Activated naive CD8-positive, alpha-beta T cell treated with anti-CD3 and anti-CD28 coated beads, Interleukin-2, amount 10 ng/mL, durations not matched to agents 7 days and 5 days (primary cell): Measurements from ENCODE around the gene COL8A2. TPM values are rescaled to one million over a fixed set of nuclear protein-coding genes. Genes with fewer than 3 reads are reported as not detected.
"Not testable (repeated sequence)": the region's sequence is repeated elsewhere in the genome, so short reads cannot be mapped to it uniquely, and the experiment has no call there.

Experiments used
- ATAC-seq: fragments of 150-1000 bp; cut with Tn5 transposase; one replicate; pipeline ENCODE4 v1.10.0; 2021; ENCODE audit warnings: low read depth, moderate library complexity
- POLR2A ChIA-PET: fragments of 350-600 bp; sonication (Branson Sonifier 250); formaldehyde crosslinking; loops from one replicate; lab custom pipeline; 2021; ENCODE audit warnings: antibody characterized with exemption; lab: Charles Lee
- DNase-seq: peaks from one replicate; pipeline ENCODE4 v3.0.0; 2021
- H3K27ac Mint-ChIP-seq: one replicate; pipeline ENCODE4 v1.8.0; 2022; ENCODE audit warnings: mild to moderate bottlenecking, mixed read lengths
- H3K27me3 Mint-ChIP-seq: one replicate; pipeline ENCODE4 v1.8.0; 2022; ENCODE audit warnings: mild to moderate bottlenecking, moderate library complexity, mixed read lengths
- H3K36me3 Mint-ChIP-seq: one replicate; pipeline ENCODE4 v1.8.0; 2021; ENCODE audit warnings: mild to moderate bottlenecking, mixed read lengths
- H3K4me1 Mint-ChIP-seq: one replicate; pipeline ENCODE4 v1.8.0; 2021; ENCODE audit warnings: mixed read lengths
- H3K4me3 Mint-ChIP-seq: one replicate; pipeline ENCODE4 v1.8.0; 2022; ENCODE audit warnings: mild to moderate bottlenecking, moderate library complexity, mixed read lengths
- H3K9me3 Mint-ChIP-seq: one replicate; pipeline ENCODE4 v1.8.0; 2021; ENCODE audit warnings: mixed read lengths
- total RNA-seq, 2 experiments: library from RNA; stranded (reverse); gene quantifications; one replicate each; pipeline ENCODE4 v1.2.3, GENCODE V29; 2021

COL8A2 gene
- total RNA-seq, 2 experiments from 2014 or later, result 0.17 to 0.19 TPM

GRCh38 chr1:36162680-36163239 is 37.7 kb upstream of the COL8A2 start:
- Mint-ChIP-seq H3K27me3 (no peaks in the 10 kb centered on the region), H3K9me3 (no peaks in the 10 kb centered on the region), H3K36me3 (peaks cover 34% of the 10 kb centered on the region), H3K4me3 (peak overlapping the region; percentile 91), H3K27ac (peak overlapping the region; percentile 97), H3K4me1 (peaks cover 67% of the 10 kb centered on the region)
- no peak for ATAC-seq
- DNase-seq, result no peak
- POLR2A ChIA-PET, result interaction anchor here (0.6 to 5.5 kb wide), 8 partner anchors 8 to 224 kb away, joined by 3 to 98 read pairs (median 4); partner anchors contain the start of genes THRAP3 and TRAPPC3

- Mint-ChIP-seq H3K27me3 (no peaks in the 10 kb centered on the region), H3K36me3 (peaks cover 36% of the 10 kb centered on the region), H3K9me3 (no peaks in the 10 kb centered on the region), H3K4me3 (peak overlapping the region; percentile 91), H3K27ac (peak overlapping the region; percentile 97), H3K4me1 (peaks cover 70% of the 10 kb centered on the region)
- ATAC-seq (peak; percentile 50), DNase-seq (peak; percentile 69)
- POLR2A ChIA-PET, result interaction anchor here (0.9 to 5.5 kb wide), 11 partner anchors 9 to 225 kb away, joined by 3 to 98 read pairs (median 5); partner anchors contain the start of genes SH3D21, THRAP3 and TRAPPC3
Observed at GRCh38 chr1:36161641-36162531, 36.9 kb upstream of the COL8A2 start.

GRCh38 chr1:36160949-36161485 is 36.0 kb upstream of the COL8A2 start:
- ATAC-seq, result peak; percentile 43
- Mint-ChIP-seq H3K4me1 (peaks cover 65% of the 10 kb centered on the region), H3K9me3 (no peaks in the 10 kb centered on the region), H3K27ac (peak overlapping the region; percentile 97), H3K27me3 (no peaks in the 10 kb centered on the region), H3K4me3 (peak overlapping the region; percentile 91), H3K36me3 (peaks cover 33% of the 10 kb centered on the region)
- peak; percentile 77 for DNase-seq
- POLR2A ChIA-PET, result interaction anchor here (0.6 to 5.5 kb wide), 15 partner anchors 10 to 230 kb away, joined by 3 to 98 read pairs (median 4); partner anchors contain the start of genes AGO3, EVA1B, SH3D21 and THRAP3

- DNase-seq, result no peak
- peaks cover 33% of the 10 kb centered on the region for H3K36me3 Mint-ChIP-seq
- H3K4me1 Mint-ChIP-seq, result peaks cover 63% of the 10 kb centered on the region
- H3K4me3 Mint-ChIP-seq, result peak overlapping the region; percentile 91
- POLR2A ChIA-PET, result interaction anchor here (0.8 to 5.5 kb wide), 12 partner anchors 10 to 229 kb away, joined by 3 to 98 read pairs (median 4); partner anchors contain the start of genes AGO3, EVA1B, SH3D21 and THRAP3
- peak overlapping the region; percentile 97 for H3K27ac Mint-ChIP-seq
- no peak for ATAC-seq
- H3K27me3 Mint-ChIP-seq, result no peaks in the 10 kb centered on the region
- H3K9me3 Mint-ChIP-seq, result no peaks in the 10 kb centered on the region
Observed at GRCh38 chr1:36160388-36160948, 35.4 kb upstream of the COL8A2 start.

- Mint-ChIP-seq H3K4me3 (peak overlapping the region; percentile 91), H3K27ac (peak overlapping the region; percentile 97), H3K9me3 (no peaks in the 10 kb centered on the region), H3K27me3 (no peaks in the 10 kb centered on the region), H3K4me1 (peaks cover 63% of the 10 kb centered on the region), H3K36me3 (peaks cover 33% of the 10 kb centered on the region)
- DNase-seq (no peak), ATAC-seq (no peak)
- POLR2A ChIA-PET, result interaction anchor here (0.8 to 5.5 kb wide), 9 partner anchors 9 to 227 kb away, joined by 3 to 98 read pairs (median 5); partner anchors contain the start of genes STK40, THRAP3 and TRAPPC3
Observed at GRCh38 chr1:36159614-36160387, 34.8 kb upstream of the COL8A2 start.

GRCh38 chr1:36158827-36159252 is 33.8 kb upstream of the COL8A2 start:
- POLR2A ChIA-PET, result interaction anchor here (1.0 to 5.5 kb wide), 5 partner anchors 8 to 226 kb away, joined by 3 to 98 read pairs (median 14); partner anchors contain the start of genes STK40, THRAP3 and TRAPPC3
- H3K4me1 Mint-ChIP-seq, result peaks cover 61% of the 10 kb centered on the region
- H3K9me3 Mint-ChIP-seq, ATAC-seq, H3K27me3 Mint-ChIP-seq, DNase-seq: not testable (repeated sequence)
- peak overlapping the region; percentile 91 for H3K4me3 Mint-ChIP-seq
- H3K27ac Mint-ChIP-seq, result peak overlapping the region; percentile 97
- peaks cover 27% of the 10 kb centered on the region for H3K36me3 Mint-ChIP-seq

GRCh38 chr1:36157973-36158826 is 33.2 kb upstream of the COL8A2 start:
- Mint-ChIP-seq H3K27me3 (no peaks in the 10 kb centered on the region), H3K27ac (peak overlapping the region; percentile 85), H3K9me3 (no peaks in the 10 kb centered on the region), H3K36me3 (peaks cover 27% of the 10 kb centered on the region), H3K4me3 (peak overlapping the region; percentile 84), H3K4me1 (peaks cover 64% of the 10 kb centered on the region)
- no peak for ATAC-seq
- no peak for DNase-seq
- POLR2A ChIA-PET, result interaction anchor here (0.6 to 4.7 kb wide), 5 partner anchors 30 to 255 kb away, joined by 3 to 25 read pairs (median 9); partner anchors contain the start of genes STK40 and THRAP3

GRCh38 chr1:36157115-36157903 is 32.3 kb upstream of the COL8A2 start:
- POLR2A ChIA-PET, result interaction anchor here (0.8 to 4.7 kb wide), 8 partner anchors 7 to 228 kb away, joined by 3 to 25 read pairs (median 8); partner anchors contain the start of genes STK40 and THRAP3
- Mint-ChIP-seq H3K27me3 (no peaks in the 10 kb centered on the region), H3K36me3 (peaks cover 25% of the 10 kb centered on the region), H3K9me3 (no peaks in the 10 kb centered on the region), H3K27ac (peak overlapping the region; percentile 85), H3K4me1 (peaks cover 60% of the 10 kb centered on the region), H3K4me3 (peak overlapping the region; percentile 84)
- no peak for DNase-seq
- ATAC-seq, result no peak

- no peaks in the 10 kb centered on the region for H3K27me3 Mint-ChIP-seq
- POLR2A ChIA-PET, result interaction anchor here (0.6 to 4.7 kb wide), 10 partner anchors 8 to 308 kb away, joined by 3 to 25 read pairs (median 6); partner anchors contain the start of genes MRPS15, STK40 and THRAP3
- peak overlapping the region; percentile 85 for H3K27ac Mint-ChIP-seq
- H3K4me3 Mint-ChIP-seq, result peak overlapping the region; percentile 84
- H3K9me3 Mint-ChIP-seq, result no peaks in the 10 kb centered on the region
- H3K36me3 Mint-ChIP-seq, result peaks cover 20% of the 10 kb centered on the region
- ATAC-seq (peak; percentile 6), DNase-seq (peak; percentile 77)
- peaks cover 60% of the 10 kb centered on the region for H3K4me1 Mint-ChIP-seq
Observed at GRCh38 chr1:36156329-36157114, 31.5 kb upstream of the COL8A2 start.
